ENCODE measurements around the gene BCR.

The BCR gene

GRCh38 chr22:23221351-23221804 lies 41.1 kb downstream of the BCR start:
- no peak for DNase-seq
- H3K27me3 ChIP-seq (replicated peaks; ENCODE audit: control insufficient read depth, insufficient read depth, low read length, poor library complexity, severe bottlenecking) = no peaks in the 10 kb centered on the region
- no peak overlapping the region for H3K4me3 ChIP-seq (ENCODE audit: insufficient read depth, low read depth, low read length, poor library complexity, severe bottlenecking)
- no peaks in the 10 kb centered on the region for H3K36me3 ChIP-seq (ENCODE audit: control insufficient read depth, insufficient read depth, low read length)
- H3K4me1 ChIP-seq (ENCODE audit: control insufficient read depth, insufficient read depth, low read length, poor library complexity, severe bottlenecking) = peaks cover 88% of the 10 kb centered on the region
- H3K9me3 ChIP-seq (ENCODE audit: control insufficient read depth, low read length) = no peaks in the 10 kb centered on the region
- peak overlapping the region; percentile 6 for H3K27ac ChIP-seq (ENCODE audit: insufficient read depth, low read length, poor library complexity, severe bottlenecking)

- H3K4me3 ChIP-seq (ENCODE audit: insufficient read depth, low read depth, low read length, poor library complexity, severe bottlenecking) = no peak overlapping the region
- no peaks in the 10 kb centered on the region for H3K27me3 ChIP-seq (replicated peaks; ENCODE audit: control insufficient read depth, insufficient read depth, low read length, poor library complexity, severe bottlenecking)
- DNase-seq = no peak
- H3K9me3 ChIP-seq (ENCODE audit: control insufficient read depth, low read length) = no peaks in the 10 kb centered on the region
- peaks cover 87% of the 10 kb centered on the region for H3K4me1 ChIP-seq (ENCODE audit: control insufficient read depth, insufficient read depth, low read length, poor library complexity, severe bottlenecking)
- peak overlapping the region; percentile 33 for H3K27ac ChIP-seq (ENCODE audit: insufficient read depth, low read length, poor library complexity, severe bottlenecking)
- H3K36me3 ChIP-seq (ENCODE audit: control insufficient read depth, insufficient read depth, low read length) = no peaks in the 10 kb centered on the region
Observed at GRCh38 chr22:23222033-23222792, 41.9 kb downstream of the BCR start.

GRCh38 chr22:23222793-23223568 lies 42.7 kb downstream of the BCR start:
- Histone ChIP-seq H3K4me3 (ENCODE audit: insufficient read depth, low read depth, low read length, poor library complexity, severe bottlenecking) (no peak overlapping the region), H3K36me3 (ENCODE audit: control insufficient read depth, insufficient read depth, low read length) (no peaks in the 10 kb centered on the region), H3K4me1 (ENCODE audit: control insufficient read depth, insufficient read depth, low read length, poor library complexity, severe bottlenecking) (peaks cover 86% of the 10 kb centered on the region), H3K9me3 (ENCODE audit: control insufficient read depth, low read length) (no peaks in the 10 kb centered on the region), H3K27me3 (replicated peaks; ENCODE audit: control insufficient read depth, insufficient read depth, low read length, poor library complexity, severe bottlenecking) (no peaks in the 10 kb centered on the region), H3K27ac (ENCODE audit: insufficient read depth, low read length, poor library complexity, severe bottlenecking) (peak overlapping the region; percentile 33)
- DNase-seq = no peak

- Histone ChIP-seq H3K9me3 (ENCODE audit: control insufficient read depth, low read length) (peaks cover 4% of the 10 kb centered on the region), H3K4me3 (ENCODE audit: insufficient read depth, low read depth, low read length, poor library complexity, severe bottlenecking) (no peak overlapping the region), H3K36me3 (ENCODE audit: control insufficient read depth, insufficient read depth, low read length) (no peaks in the 10 kb centered on the region), H3K27me3 (replicated peaks; ENCODE audit: control insufficient read depth, insufficient read depth, low read length, poor library complexity, severe bottlenecking) (no peaks in the 10 kb centered on the region), H3K27ac (ENCODE audit: insufficient read depth, low read length, poor library complexity, severe bottlenecking) (no peak overlapping the region), H3K4me1 (ENCODE audit: control insufficient read depth, insufficient read depth, low read length, poor library complexity, severe bottlenecking) (peaks cover 79% of the 10 kb centered on the region)
- DNase-seq = no peak
Observed at GRCh38 chr22:23223569-23224317, 43.4 kb downstream of the BCR start.

GRCh38 chr22:23224846-23225245 lies 44.5 kb downstream of the BCR start:
- Histone ChIP-seq H3K27ac (ENCODE audit: insufficient read depth, low read length, poor library complexity, severe bottlenecking) (no peak overlapping the region), H3K9me3 (ENCODE audit: control insufficient read depth, low read length) (peaks cover 5% of the 10 kb centered on the region), H3K4me3 (ENCODE audit: insufficient read depth, low read depth, low read length, poor library complexity, severe bottlenecking) (no peak overlapping the region), H3K27me3 (replicated peaks; ENCODE audit: control insufficient read depth, insufficient read depth, low read length, poor library complexity, severe bottlenecking) (no peaks in the 10 kb centered on the region), H3K4me1 (ENCODE audit: control insufficient read depth, insufficient read depth, low read length, poor library complexity, severe bottlenecking) (peaks cover 68% of the 10 kb centered on the region), H3K36me3 (ENCODE audit: control insufficient read depth, insufficient read depth, low read length) (no peaks in the 10 kb centered on the region)
- DNase-seq = no peak

GRCh38 chr22:23225337-23225723 lies 45.0 kb downstream of the BCR start:
- peak overlapping the region; percentile 43 for H3K27ac ChIP-seq (ENCODE audit: insufficient read depth, low read length, poor library complexity, severe bottlenecking)
- H3K4me1 ChIP-seq (ENCODE audit: control insufficient read depth, insufficient read depth, low read length, poor library complexity, severe bottlenecking) = peaks cover 63% of the 10 kb centered on the region
- H3K4me3 ChIP-seq (ENCODE audit: insufficient read depth, low read depth, low read length, poor library complexity, severe bottlenecking) = no peak overlapping the region
- no peaks in the 10 kb centered on the region for H3K27me3 ChIP-seq (replicated peaks; ENCODE audit: control insufficient read depth, insufficient read depth, low read length, poor library complexity, severe bottlenecking)
- no peak for DNase-seq
- peaks cover 5% of the 10 kb centered on the region for H3K9me3 ChIP-seq (ENCODE audit: control insufficient read depth, low read length)
- no peaks in the 10 kb centered on the region for H3K36me3 ChIP-seq (ENCODE audit: control insufficient read depth, insufficient read depth, low read length)

GRCh38 chr22:23225724-23226496 lies 45.6 kb downstream of the BCR start:
- Histone ChIP-seq H3K36me3 (ENCODE audit: control insufficient read depth, insufficient read depth, low read length) (no peaks in the 10 kb centered on the region), H3K4me3 (ENCODE audit: insufficient read depth, low read depth, low read length, poor library complexity, severe bottlenecking) (no peak overlapping the region), H3K27ac (ENCODE audit: insufficient read depth, low read length, poor library complexity, severe bottlenecking) (peak overlapping the region; percentile 43), H3K9me3 (ENCODE audit: control insufficient read depth, low read length) (peaks cover 5% of the 10 kb centered on the region), H3K27me3 (replicated peaks; ENCODE audit: control insufficient read depth, insufficient read depth, low read length, poor library complexity, severe bottlenecking) (no peaks in the 10 kb centered on the region), H3K4me1 (ENCODE audit: control insufficient read depth, insufficient read depth, low read length, poor library complexity, severe bottlenecking) (peaks cover 57% of the 10 kb centered on the region)
- DNase-seq = peak; percentile 16 to 37 (median 22)

- no peaks in the 10 kb centered on the region for H3K27me3 ChIP-seq (replicated peaks; ENCODE audit: control insufficient read depth, insufficient read depth, low read length, poor library complexity, severe bottlenecking)
- H3K36me3 ChIP-seq (ENCODE audit: control insufficient read depth, insufficient read depth, low read length) = no peaks in the 10 kb centered on the region
- no peak overlapping the region for H3K4me3 ChIP-seq (ENCODE audit: insufficient read depth, low read depth, low read length, poor library complexity, severe bottlenecking)
- peak overlapping the region; percentile 31 for H3K27ac ChIP-seq (ENCODE audit: insufficient read depth, low read length, poor library complexity, severe bottlenecking)
- peaks cover 51% of the 10 kb centered on the region for H3K4me1 ChIP-seq (ENCODE audit: control insufficient read depth, insufficient read depth, low read length, poor library complexity, severe bottlenecking)
- H3K9me3 ChIP-seq (ENCODE audit: control insufficient read depth, low read length) = peaks cover 5% of the 10 kb centered on the region
- DNase-seq = no peak
Observed at GRCh38 chr22:23226497-23226850, 46.2 kb downstream of the BCR start.

GRCh38 chr22:23227380-23227779 lies 47.1 kb downstream of the BCR start:
- Histone ChIP-seq H3K4me1 (ENCODE audit: control insufficient read depth, insufficient read depth, low read length, poor library complexity, severe bottlenecking) (peaks cover 47% of the 10 kb centered on the region), H3K27ac (ENCODE audit: insufficient read depth, low read length, poor library complexity, severe bottlenecking) (peak overlapping the region; percentile 31), H3K27me3 (replicated peaks; ENCODE audit: control insufficient read depth, insufficient read depth, low read length, poor library complexity, severe bottlenecking) (no peaks in the 10 kb centered on the region), H3K36me3 (ENCODE audit: control insufficient read depth, insufficient read depth, low read length) (no peaks in the 10 kb centered on the region), H3K4me3 (ENCODE audit: insufficient read depth, low read depth, low read length, poor library complexity, severe bottlenecking) (no peak overlapping the region), H3K9me3 (ENCODE audit: control insufficient read depth, low read length) (peaks cover 5% of the 10 kb centered on the region)
- DNase-seq = no peak

Measured in effector memory CD4-positive, alpha-beta T cell (primary cell).